Sigmoid colon (tissue), 4 donors: ENCODE results near the gene PKN2.

Experiments
- EP300 ChIP-seq, 4 donors: sonication (generic); formaldehyde crosslinking; IDR thresholded peaks; one replicate each; pipeline ENCODE4 v1.6.1; 2017; ENCODE audit warnings: antibody characterized with exemption in 4 of 4
- POLR2A ChIP-seq, 2 donors: fragments of 450-650 bp; IDR thresholded peaks; one replicate each; pipeline ENCODE4 v1.6.1; 2016; ENCODE audit warnings: antibody characterized with exemption in 2 of 2, mild to moderate bottlenecking in 2 of 2, moderate library complexity in 2 of 2
- POLR2AphosphoS5 ChIP-seq, 4 donors: sonication (generic); formaldehyde crosslinking; IDR thresholded peaks; one replicate each; pipeline ENCODE4 v1.6.1; 2017; ENCODE audit warnings: antibody characterized with exemption in 4 of 4
- TF ChIP-seq, protein P1 (sequence below), 4 experiments: fragments of 450-650 bp in 3 of 4; fragments of 200-600 bp in 1 of 4; IDR thresholded peaks; one replicate each; pipeline ENCODE4 v1.5.1; 2016 to 2019; ENCODE audit warnings: antibody characterized with exemption in 4 of 4, mild to moderate bottlenecking in 3 of 4, moderate library complexity in 2 of 4

DNA sequence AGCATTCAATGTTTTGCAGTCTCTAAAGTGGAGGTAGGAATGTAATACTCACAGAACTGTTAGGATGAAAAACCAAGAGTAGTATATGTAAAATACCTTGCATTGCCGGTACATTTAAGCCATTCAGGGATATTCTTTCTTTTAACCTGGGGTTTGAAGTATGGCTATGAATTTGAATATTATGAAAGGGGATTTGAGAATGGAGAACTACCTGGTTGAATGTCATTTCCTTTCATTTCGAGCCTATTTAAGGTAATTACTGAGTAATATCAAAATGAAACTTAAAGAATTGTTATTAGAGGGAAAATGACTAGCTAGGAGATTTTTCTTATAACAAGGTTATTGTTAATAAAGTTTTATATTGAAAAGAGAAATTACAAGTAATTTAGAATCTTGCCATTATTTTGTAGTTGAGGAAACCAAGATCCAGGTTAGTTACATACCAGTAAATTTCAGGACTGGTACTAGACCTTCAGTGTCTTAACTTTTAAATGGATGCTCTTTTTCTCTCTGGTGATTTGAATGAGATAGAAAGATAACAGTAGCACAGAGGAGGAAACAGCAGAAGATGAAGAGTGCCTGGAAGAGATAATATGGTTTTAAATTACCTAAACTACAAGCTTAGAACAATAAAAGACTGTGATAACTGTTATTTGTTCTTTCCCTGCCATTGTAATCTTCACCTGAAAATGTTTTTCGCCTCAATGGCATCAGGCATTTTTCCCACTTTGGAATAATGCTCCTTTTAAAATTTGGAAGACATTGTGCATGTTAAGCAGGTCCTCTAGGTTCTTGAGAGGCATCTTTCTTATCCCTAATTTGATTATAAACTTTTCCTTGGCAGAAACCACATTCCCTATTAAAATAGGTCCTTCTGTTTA lies 103.2 kb downstream of the PKN2 start:
- TF ChIP-seq, protein P1, sequence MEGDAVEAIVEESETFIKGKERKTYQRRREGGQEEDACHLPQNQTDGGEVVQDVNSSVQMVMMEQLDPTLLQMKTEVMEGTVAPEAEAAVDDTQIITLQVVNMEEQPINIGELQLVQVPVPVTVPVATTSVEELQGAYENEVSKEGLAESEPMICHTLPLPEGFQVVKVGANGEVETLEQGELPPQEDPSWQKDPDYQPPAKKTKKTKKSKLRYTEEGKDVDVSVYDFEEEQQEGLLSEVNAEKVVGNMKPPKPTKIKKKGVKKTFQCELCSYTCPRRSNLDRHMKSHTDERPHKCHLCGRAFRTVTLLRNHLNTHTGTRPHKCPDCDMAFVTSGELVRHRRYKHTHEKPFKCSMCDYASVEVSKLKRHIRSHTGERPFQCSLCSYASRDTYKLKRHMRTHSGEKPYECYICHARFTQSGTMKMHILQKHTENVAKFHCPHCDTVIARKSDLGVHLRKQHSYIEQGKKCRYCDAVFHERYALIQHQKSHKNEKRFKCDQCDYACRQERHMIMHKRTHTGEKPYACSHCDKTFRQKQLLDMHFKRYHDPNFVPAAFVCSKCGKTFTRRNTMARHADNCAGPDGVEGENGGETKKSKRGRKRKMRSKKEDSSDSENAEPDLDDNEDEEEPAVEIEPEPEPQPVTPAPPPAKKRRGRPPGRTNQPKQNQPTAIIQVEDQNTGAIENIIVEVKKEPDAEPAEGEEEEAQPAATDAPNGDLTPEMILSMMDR (IDR thresholded peaks at IDR 0.05), result no peak
- TF ChIP-seq POLR2AphosphoS5 (IDR thresholded peaks at IDR 0.05) (no peak), POLR2A (IDR thresholded peaks at IDR 0.05) (no peak), EP300 (IDR thresholded peaks at IDR 0.05) (no peak)
